Endodermal cell (in vitro differentiated cells): ENCODE data around the gene SLC26A11. TPM values are rescaled to one million over a fixed set of nuclear protein-coding genes. Genes with fewer than 3 reads are reported as not detected.

Experiments used
- DNase-seq: peaks from one replicate; pipeline ENCODE4 v3.0.0-alpha.2; 2017
- H3K27ac ChIP-seq: 2 replicates; pipeline ENCODE4 v1.5.1; 2013; ENCODE audit warnings: mild to moderate bottlenecking, low read depth, low read length, moderate library complexity
- H3K27me3 ChIP-seq: 2 replicates; pipeline ENCODE4 v1.6.1; 2013; ENCODE audit warnings: mild to moderate bottlenecking, low read length, moderate library complexity; ENCODE audit not compliant: insufficient read depth, control insufficient read depth, poor library complexity, severe bottlenecking
- H3K36me3 ChIP-seq: 2 replicates; pipeline ENCODE4 v1.7.0; 2013; ENCODE audit warnings: mild to moderate bottlenecking, low read length, moderate library complexity; ENCODE audit not compliant: control insufficient read depth, insufficient read depth
- H3K4me1 ChIP-seq: one replicate; pipeline ENCODE4 v1.7.0; 2013; ENCODE audit warnings: low read length; ENCODE audit not compliant: control insufficient read depth, insufficient read depth
- H3K4me3 ChIP-seq: 2 replicates; pipeline ENCODE4 v1.5.1; 2013; ENCODE audit warnings: mild to moderate bottlenecking, low read length, moderate library complexity
- H3K9ac ChIP-seq: 2 replicates; pipeline ENCODE4 v1.6.1; 2013; ENCODE audit warnings: mild to moderate bottlenecking, low read length, moderate library complexity; ENCODE audit not compliant: poor library complexity, severe bottlenecking; ENCODE audit errors: extremely low read depth
- H3K9me3 ChIP-seq: 2 replicates; pipeline ENCODE4 v1.6.1; 2013; ENCODE audit warnings: mild to moderate bottlenecking, low read length, moderate library complexity; ENCODE audit not compliant: control insufficient read depth
- H3K27ac Mint-ChIP-seq: 2 replicates; pipeline ENCODE4 v1.8.0; 2020; ENCODE audit warnings: mixed read lengths
- H3K27me3 Mint-ChIP-seq: 2 replicates; pipeline ENCODE4 v1.8.0; 2021; ENCODE audit warnings: mild to moderate bottlenecking, mixed read lengths; ENCODE audit not compliant: insufficient read depth
- H3K36me3 Mint-ChIP-seq: 2 replicates; pipeline ENCODE4 v1.8.0; 2020; ENCODE audit warnings: low read depth, mixed read lengths
- H3K4me1 Mint-ChIP-seq: 2 replicates; pipeline ENCODE4 v1.8.0; 2020; ENCODE audit warnings: mixed read lengths
- H3K4me3 Mint-ChIP-seq: 2 replicates; pipeline ENCODE4 v1.8.0; 2020; ENCODE audit warnings: mild to moderate bottlenecking, moderate library complexity, mixed read lengths
- H3K9me3 Mint-ChIP-seq: 2 replicates; pipeline ENCODE4 v1.8.0; 2020; ENCODE audit warnings: mild to moderate bottlenecking, mixed read lengths
- CTCF ChIP-seq: fragments of 200-600 bp; sonication (generic); conservative IDR thresholded peaks from 2 replicates; pipeline ENCODE4 v1.5.0; 2021; ENCODE audit warnings: antibody characterized with exemption, mild to moderate bottlenecking
- WGBS, 2 experiments: methylation state at CpG; one replicate each; pipeline versions ENCODE4 v1.1.5 to v1.1.7; 2013; ENCODE audit warnings: missing lambda C conversion rate in 2 of 2, mixed read lengths in 1 of 2; ENCODE audit not compliant: insufficient coverage in 1 of 2, insufficient read length in 1 of 2; 5-methylcytosine and 5-hydroxymethylcytosine counted together
- total RNA-seq, 2 donors: library from RNA; stranded (reverse); fragmentation: NEBNext Ultra II Directional in 1 of 2; extraction: Animal tissue kit (Norgen Biotek cat#: 25700) in 1 of 2; gene quantifications; 2 replicates in 1 of 2; 3 replicates in 1 of 2; pipeline ENCODE4 v1.2.1, GENCODE V29; 2021

Gene SLC26A11
- total RNA-seq, 2 donors from 2014 or later = 43.7 to 48.2 TPM

- Histone ChIP-seq H3K4me3 (no peak overlapping the region), H3K36me3 (peaks cover 21% of the 10 kb centered on the region), H3K27me3 (no peaks in the 10 kb centered on the region), H3K9me3 (no peaks in the 10 kb centered on the region), H3K9ac (no peak overlapping the region), H3K4me1 (no peaks in the 10 kb centered on the region), H3K27ac (no peak overlapping the region)
- no peak overlapping the region for H3K4me3 Mint-ChIP-seq
- WGBS, 2 experiments = 94 to 97% methylated on average over 28 to 47 of the region's 47 CpGs
- no peak for TF ChIP-seq CTCF
- peak; percentile 46 for DNase-seq
- no peaks in the 10 kb centered on the region for H3K9me3 Mint-ChIP-seq
- H3K4me1 Mint-ChIP-seq = no peaks in the 10 kb centered on the region
- H3K27me3 Mint-ChIP-seq = no peaks in the 10 kb centered on the region
- no peak overlapping the region for H3K27ac Mint-ChIP-seq
- H3K36me3 Mint-ChIP-seq = peaks cover 26% of the 10 kb centered on the region
These were observed 9.7 kb upstream of the SLC26A11 start for GRCh38 chr17:80210348-80211108.

GRCh38 chr17:80212109-80212508 lies 8.1 kb upstream of the SLC26A11 start:
- no peaks in the 10 kb centered on the region for H3K27me3 ChIP-seq
- H3K9me3 ChIP-seq = no peaks in the 10 kb centered on the region
- no peak overlapping the region for H3K9ac ChIP-seq
- no peaks in the 10 kb centered on the region for H3K4me1 ChIP-seq
- 93 to 95% methylated on average over 17 to 22 of the region's 22 CpGs for WGBS, 2 experiments
- no peak overlapping the region for H3K4me3 ChIP-seq
- H3K36me3 ChIP-seq = peaks cover 32% of the 10 kb centered on the region
- no peak overlapping the region for H3K27ac Mint-ChIP-seq
- no peaks in the 10 kb centered on the region for H3K4me1 Mint-ChIP-seq
- peak; percentile 42 for DNase-seq
- H3K27me3 Mint-ChIP-seq = no peaks in the 10 kb centered on the region
- no peak for TF ChIP-seq CTCF
- no peak overlapping the region for H3K27ac ChIP-seq
- no peaks in the 10 kb centered on the region for H3K9me3 Mint-ChIP-seq
- H3K36me3 Mint-ChIP-seq = peaks cover 38% of the 10 kb centered on the region
- H3K4me3 Mint-ChIP-seq = no peak overlapping the region

GRCh38 chr17:80212511-80212910 lies 7.7 kb upstream of the SLC26A11 start:
- Histone ChIP-seq H3K27me3 (no peaks in the 10 kb centered on the region), H3K4me3 (no peak overlapping the region), H3K4me1 (no peaks in the 10 kb centered on the region), H3K9me3 (no peaks in the 10 kb centered on the region), H3K36me3 (peaks cover 36% of the 10 kb centered on the region), H3K9ac (no peak overlapping the region), H3K27ac (no peak overlapping the region)
- WGBS, 2 experiments = 94 to 98% methylated on average over 12 of the region's 12 CpGs
- Mint-ChIP-seq H3K9me3 (no peaks in the 10 kb centered on the region), H3K4me3 (no peak overlapping the region), H3K4me1 (no peaks in the 10 kb centered on the region), H3K36me3 (peaks cover 42% of the 10 kb centered on the region), H3K27ac (no peak overlapping the region), H3K27me3 (no peaks in the 10 kb centered on the region)
- no peak for TF ChIP-seq CTCF
- no peak for DNase-seq
